DND-41 (cell line): ENCODE data around the gene DCLK2.

Experiments used
- EZH2 ChIP-seq: IDR thresholded peaks from 3 replicates; pipeline ENCODE4 v1.6.1; 2012; ENCODE audit warnings: borderline replicate concordance, low read depth, mild to moderate bottlenecking, moderate library complexity, low read length, inconsistent platforms; ENCODE audit not compliant: severe bottlenecking
- TF ChIP-seq, protein P1 (sequence below): IDR thresholded peaks from 2 replicates; pipeline ENCODE4 v1.5.1; 2012; ENCODE audit warnings: borderline replicate concordance, low read length, moderate library complexity, mild to moderate bottlenecking; ENCODE audit not compliant: poor library complexity, severe bottlenecking; ENCODE audit errors: extremely low read depth

DNA sequence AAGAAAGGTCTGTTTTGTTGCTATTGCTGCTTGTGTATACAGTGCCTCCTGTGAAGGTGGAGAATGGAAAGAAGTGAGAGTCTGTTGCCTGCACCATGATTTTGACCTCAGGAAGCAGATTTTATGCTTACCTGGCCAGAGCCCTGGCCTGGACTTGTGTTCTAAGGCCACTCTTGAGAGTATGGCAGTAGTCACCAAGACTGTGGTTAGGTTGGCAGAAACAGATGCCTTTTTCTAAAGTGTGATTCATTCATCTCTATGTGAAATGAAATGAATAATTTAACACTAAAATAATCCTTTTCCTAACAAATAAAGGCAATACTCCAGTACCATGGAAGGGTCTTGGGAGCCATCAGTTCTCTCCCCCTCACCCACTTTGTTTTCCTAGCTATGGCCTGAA, 161.8 kb downstream of the DCLK2 start:
- TF ChIP-seq, protein P1, sequence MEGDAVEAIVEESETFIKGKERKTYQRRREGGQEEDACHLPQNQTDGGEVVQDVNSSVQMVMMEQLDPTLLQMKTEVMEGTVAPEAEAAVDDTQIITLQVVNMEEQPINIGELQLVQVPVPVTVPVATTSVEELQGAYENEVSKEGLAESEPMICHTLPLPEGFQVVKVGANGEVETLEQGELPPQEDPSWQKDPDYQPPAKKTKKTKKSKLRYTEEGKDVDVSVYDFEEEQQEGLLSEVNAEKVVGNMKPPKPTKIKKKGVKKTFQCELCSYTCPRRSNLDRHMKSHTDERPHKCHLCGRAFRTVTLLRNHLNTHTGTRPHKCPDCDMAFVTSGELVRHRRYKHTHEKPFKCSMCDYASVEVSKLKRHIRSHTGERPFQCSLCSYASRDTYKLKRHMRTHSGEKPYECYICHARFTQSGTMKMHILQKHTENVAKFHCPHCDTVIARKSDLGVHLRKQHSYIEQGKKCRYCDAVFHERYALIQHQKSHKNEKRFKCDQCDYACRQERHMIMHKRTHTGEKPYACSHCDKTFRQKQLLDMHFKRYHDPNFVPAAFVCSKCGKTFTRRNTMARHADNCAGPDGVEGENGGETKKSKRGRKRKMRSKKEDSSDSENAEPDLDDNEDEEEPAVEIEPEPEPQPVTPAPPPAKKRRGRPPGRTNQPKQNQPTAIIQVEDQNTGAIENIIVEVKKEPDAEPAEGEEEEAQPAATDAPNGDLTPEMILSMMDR: no peak
- no peak for TF ChIP-seq EZH2
